IPS-NIHi11 (cell line): ENCODE results near the gene FECH.
"Not testable (repeated sequence)": the region's sequence is repeated elsewhere in the genome, so short reads cannot be mapped to it uniquely, and the experiment has no call there.

ENCODE experiments used
- DNase-seq: peaks from one replicate; pipeline ENCODE4 v3.0.0; 2012; ENCODE audit warnings: mixed read lengths, low spot score

FECH gene

GRCh38 chr18:57586251-57587049 is at the start of gene FECH:
Gene FECH, minus strand, starts transcription at chr18:57586702. Its CDS starts 82 bp downstream, at chr18:57586620.
- peak; percentile 81 for DNase-seq

- DNase-seq, result no peak
Measured at GRCh38 chr18:57635003-57635822, 48.7 kb upstream of the FECH start.

GRCh38 chr18:57631697-57632096 is 45.2 kb upstream of the FECH start:
- no peak for DNase-seq

- no peak for DNase-seq
Measured at GRCh38 chr18:57630754-57631595, 44.5 kb upstream of the FECH start.

GRCh38 chr18:57630002-57630753 is 43.7 kb upstream of the FECH start:
- peak; percentile 95 for DNase-seq

- DNase-seq, result no peak
Measured at GRCh38 chr18:57629422-57629821, 42.9 kb upstream of the FECH start.

- no peak for DNase-seq
Measured at GRCh38 chr18:57627488-57627887, 41.0 kb upstream of the FECH start.

GRCh38 chr18:57624988-57625387 is 38.5 kb upstream of the FECH start:
- no peak for DNase-seq

- DNase-seq, result peak; percentile 45
Measured at GRCh38 chr18:57621246-57621604, 34.7 kb upstream of the FECH start.

- no peak for DNase-seq
Measured at GRCh38 chr18:57619876-57620275, 33.4 kb upstream of the FECH start.

- no peak for DNase-seq
Measured at GRCh38 chr18:57618910-57619309, 32.4 kb upstream of the FECH start.

- no peak for DNase-seq
Measured at GRCh38 chr18:57603871-57604270, 17.4 kb upstream of the FECH start.

GRCh38 chr18:57595347-57595746 is 8.8 kb upstream of the FECH start:
- DNase-seq, result peak; percentile 25

- not testable (repeated sequence) for DNase-seq
Measured at GRCh38 chr18:57592716-57593115, 6.2 kb upstream of the FECH start.

GRCh38 chr18:57589161-57589560 is 2.7 kb upstream of the FECH start:
- no peak for DNase-seq

- DNase-seq, result no peak
Measured at GRCh38 chr18:57587098-57587661, 678 bp upstream of the FECH start.

- DNase-seq, result no peak
Measured at GRCh38 chr18:57585855-57586250, 649 bp downstream of the FECH start.

GRCh38 chr18:57585421-57585820 is 1.1 kb downstream of the FECH start:
- no peak for DNase-seq

- DNase-seq, result no peak
Measured at GRCh38 chr18:57584444-57584843, 2.1 kb downstream of the FECH start.

GRCh38 chr18:57583297-57583835 is 3.1 kb downstream of the FECH start:
- no peak for DNase-seq
